Bronchial epithelial cell (primary cell): ENCODE results near the gene PSMC3. TPM values are rescaled to one million over a fixed set of nuclear protein-coding genes. Genes with fewer than 3 reads are reported as not detected.

Source experiments
- DNase-seq: peaks from one replicate; pipeline ENCODE4 v3.0.0-alpha.2; 2010; ENCODE audit warnings: low read depth
- FAIRE-seq: peaks from 2 replicates; lab custom pipeline; 2011; peaks lifted over from hg19 to GRCh38; lab: Jason Lieb, UNC
- H3K27me3 ChIP-seq: 2 replicates; pipeline ENCODE4 v1.5.1; 2011; ENCODE audit warnings: low read length; ENCODE audit not compliant: control insufficient read depth, insufficient read depth
- H3K36me3 ChIP-seq: 2 replicates; pipeline ENCODE4 v1.5.1; 2011; ENCODE audit warnings: low read length; ENCODE audit not compliant: control insufficient read depth, insufficient read depth
- H3K4me3 ChIP-seq: 2 replicates; pipeline ENCODE4 v1.5.1; 2011; ENCODE audit warnings: mild to moderate bottlenecking, low read depth, low read length, control low read depth
- total RNA-seq: library from RNA; depleted of rRNA; stranded (reverse); fragments of >200 nt; gene quantifications from 2 replicates; pipeline ENCODE4 v1.2.1, GENCODE V29; 2014
- TF ChIP-seq, protein P1 (sequence below): IDR thresholded peaks from 2 replicates; pipeline ENCODE4 v1.5.1; 2011; ENCODE audit warnings: mild to moderate bottlenecking, moderate library complexity, low read length, control low read depth, inconsistent platforms; ENCODE audit not compliant: insufficient read depth, severe bottlenecking

Gene PSMC3
- total RNA-seq, 1 donor from 2014 or later = 141 TPM

DNA sequence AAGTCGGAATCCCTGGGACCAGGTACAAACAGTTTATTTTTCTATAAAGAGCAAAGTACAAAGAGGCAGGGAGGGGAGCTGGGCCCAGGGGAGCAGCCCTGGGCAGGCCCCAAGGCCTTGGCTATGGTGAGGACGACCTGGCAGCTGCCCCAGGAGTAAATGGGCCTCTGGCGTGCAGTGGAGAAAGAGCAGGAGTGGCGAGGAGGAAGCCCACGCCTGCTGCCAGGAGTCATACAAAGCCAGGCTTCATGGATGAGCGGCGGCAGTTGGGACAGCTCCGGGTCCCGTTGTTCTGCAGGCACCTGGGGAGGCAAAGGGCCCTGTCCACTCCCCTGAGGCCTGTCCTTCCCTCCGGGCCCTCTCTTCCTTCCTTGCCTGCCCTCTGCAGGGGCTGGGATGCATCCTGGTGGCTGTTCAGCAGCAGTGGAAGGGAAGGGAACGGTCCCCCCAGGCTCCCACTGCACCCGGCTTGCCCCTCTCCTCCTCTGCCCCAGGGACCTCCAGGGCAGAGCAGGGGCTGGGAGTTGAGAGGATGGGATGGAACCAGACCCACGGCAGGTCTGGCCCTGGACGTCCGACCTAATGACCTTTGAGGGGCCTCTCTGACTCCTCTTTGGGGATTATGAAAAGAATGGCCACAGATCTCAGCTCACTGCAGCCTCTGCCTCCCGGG is 11.6 kb upstream of the PSMC3 start:
- TF ChIP-seq, protein P1, sequence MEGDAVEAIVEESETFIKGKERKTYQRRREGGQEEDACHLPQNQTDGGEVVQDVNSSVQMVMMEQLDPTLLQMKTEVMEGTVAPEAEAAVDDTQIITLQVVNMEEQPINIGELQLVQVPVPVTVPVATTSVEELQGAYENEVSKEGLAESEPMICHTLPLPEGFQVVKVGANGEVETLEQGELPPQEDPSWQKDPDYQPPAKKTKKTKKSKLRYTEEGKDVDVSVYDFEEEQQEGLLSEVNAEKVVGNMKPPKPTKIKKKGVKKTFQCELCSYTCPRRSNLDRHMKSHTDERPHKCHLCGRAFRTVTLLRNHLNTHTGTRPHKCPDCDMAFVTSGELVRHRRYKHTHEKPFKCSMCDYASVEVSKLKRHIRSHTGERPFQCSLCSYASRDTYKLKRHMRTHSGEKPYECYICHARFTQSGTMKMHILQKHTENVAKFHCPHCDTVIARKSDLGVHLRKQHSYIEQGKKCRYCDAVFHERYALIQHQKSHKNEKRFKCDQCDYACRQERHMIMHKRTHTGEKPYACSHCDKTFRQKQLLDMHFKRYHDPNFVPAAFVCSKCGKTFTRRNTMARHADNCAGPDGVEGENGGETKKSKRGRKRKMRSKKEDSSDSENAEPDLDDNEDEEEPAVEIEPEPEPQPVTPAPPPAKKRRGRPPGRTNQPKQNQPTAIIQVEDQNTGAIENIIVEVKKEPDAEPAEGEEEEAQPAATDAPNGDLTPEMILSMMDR = no peak
- Histone ChIP-seq H3K27me3 (no peaks in the 10 kb centered on the region), H3K4me3 (no peak overlapping the region), H3K36me3 (no peaks in the 10 kb centered on the region)
- DNase-seq = no peak
- FAIRE-seq = no peak

DNA sequence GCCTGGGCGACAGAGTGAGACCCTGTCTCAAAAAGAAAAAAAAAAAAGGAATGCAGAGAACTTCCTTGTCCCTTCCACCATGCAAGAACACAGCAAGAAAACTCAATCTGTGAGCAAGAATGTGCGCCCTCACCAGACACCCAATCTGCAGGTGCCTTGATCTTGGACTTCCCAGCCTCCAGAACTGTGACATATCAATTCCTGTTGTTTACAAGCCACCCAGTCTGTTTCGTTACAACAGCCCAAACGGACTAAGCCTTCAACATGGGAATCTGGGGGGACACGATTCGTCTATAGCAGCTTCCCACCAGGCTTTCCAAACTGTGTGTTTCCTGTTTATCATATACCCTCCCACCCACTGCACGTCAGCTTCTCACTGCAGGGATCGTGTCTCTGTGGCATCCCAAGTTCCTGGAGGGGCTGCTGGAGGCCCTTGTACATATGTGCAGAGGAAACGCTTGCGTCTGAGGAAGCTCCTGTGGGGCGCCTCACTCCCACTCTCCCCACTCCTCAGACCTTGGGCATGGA is 11.0 kb upstream of the PSMC3 start:
- Histone ChIP-seq H3K27me3 (no peaks in the 10 kb centered on the region), H3K4me3 (no peak overlapping the region), H3K36me3 (no peaks in the 10 kb centered on the region)
- DNase-seq = no peak
- TF ChIP-seq, protein P1 = no peak
- FAIRE-seq = peak; percentile 80

DNA sequence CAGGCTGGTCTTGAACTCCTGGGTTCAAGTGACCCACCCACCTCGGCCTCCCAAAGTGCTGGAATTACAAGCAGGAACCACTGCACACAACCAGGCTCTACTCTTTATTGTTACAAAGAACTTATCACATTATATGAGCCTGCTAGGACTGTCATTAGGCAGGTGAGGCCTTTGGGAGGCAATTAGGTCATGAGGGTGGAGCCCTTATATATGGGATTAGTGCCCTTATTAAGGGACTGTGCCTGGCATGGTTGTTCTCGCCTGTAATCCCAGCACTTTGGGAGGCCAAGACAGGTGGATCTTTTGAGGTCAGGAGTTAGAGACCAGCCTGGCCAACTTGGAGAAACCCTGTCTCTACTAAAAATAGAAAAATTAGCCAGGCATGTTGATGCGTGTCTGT is 10.5 kb upstream of the PSMC3 start:
- H3K27me3 ChIP-seq = no peaks in the 10 kb centered on the region
- no peak for DNase-seq
- H3K4me3 ChIP-seq = no peak overlapping the region
- FAIRE-seq = no peak
- TF ChIP-seq, protein P1 = no peak
- H3K36me3 ChIP-seq = no peaks in the 10 kb centered on the region

DNA sequence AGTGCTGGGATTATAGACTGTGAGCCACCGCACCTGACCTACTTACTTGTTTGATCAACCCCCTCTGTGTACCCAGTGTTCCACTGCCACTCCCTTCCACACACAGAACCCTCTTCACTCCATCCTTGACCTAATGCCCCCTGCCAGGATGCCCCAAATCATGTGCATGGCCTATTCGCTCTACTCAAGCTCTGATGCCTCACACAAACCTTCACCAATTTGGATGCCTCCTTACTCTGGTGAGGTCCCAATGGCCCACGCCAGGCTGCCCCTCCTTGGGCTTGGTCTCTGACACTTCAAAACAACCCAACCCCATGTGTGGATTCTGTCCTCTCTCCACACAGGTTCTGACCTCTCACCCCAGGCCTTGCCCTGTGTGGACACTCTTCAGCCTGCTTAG is 9.4 kb upstream of the PSMC3 start:
- no peak for DNase-seq

DNA sequence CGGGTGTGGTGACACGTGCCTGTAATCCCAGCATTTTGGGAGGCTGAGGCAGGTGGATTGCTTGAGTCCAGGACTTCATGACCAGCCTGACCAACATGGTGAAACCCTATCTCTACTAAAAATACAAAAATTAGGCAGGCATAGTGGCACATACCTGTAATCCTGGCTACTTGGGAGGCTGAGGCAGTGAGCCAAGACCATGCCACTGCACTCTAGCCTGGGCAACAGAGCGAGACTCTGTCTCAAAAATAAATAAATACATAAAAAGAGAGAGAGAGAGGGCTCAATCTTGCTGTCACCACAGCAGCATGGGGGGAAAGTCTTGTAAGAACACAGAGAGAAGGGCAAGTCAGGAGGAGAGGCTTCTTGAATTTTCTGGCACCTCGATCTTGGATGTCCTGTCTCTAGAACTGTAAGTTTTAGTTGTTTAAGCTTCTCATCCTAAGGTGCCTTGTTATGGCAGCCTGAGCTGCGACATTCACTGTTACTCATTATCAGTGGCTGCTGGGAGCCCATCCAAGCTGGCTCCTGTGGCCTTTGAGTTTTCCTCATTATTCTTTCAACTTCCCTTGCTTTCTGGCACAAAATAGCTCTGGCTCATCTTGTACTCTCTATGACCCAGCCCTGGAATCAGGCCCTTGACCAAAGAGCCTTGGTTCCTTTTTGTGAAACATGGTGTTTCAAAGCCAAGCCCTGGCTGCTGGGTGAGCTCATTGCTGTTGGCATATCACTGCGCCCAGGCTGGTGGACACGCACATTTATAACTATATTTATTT is 8.0 kb upstream of the PSMC3 start:
- no peak for FAIRE-seq
- Histone ChIP-seq H3K36me3 (no peaks in the 10 kb centered on the region), H3K27me3 (no peaks in the 10 kb centered on the region), H3K4me3 (no peak overlapping the region)
- TF ChIP-seq, protein P1 = no peak
- no peak for DNase-seq

More for the DNA sequence above, 9.4 kb upstream of the PSMC3 start:
- H3K27me3 ChIP-seq = no peaks in the 10 kb centered on the region
- H3K4me3 ChIP-seq = no peak overlapping the region
- no peaks in the 10 kb centered on the region for H3K36me3 ChIP-seq
- FAIRE-seq = no peak
- TF ChIP-seq, protein P1 = no peak
